ENCODE data around the gene PRPH. TPM values are rescaled to one million over a fixed set of nuclear protein-coding genes. Genes with fewer than 3 reads are reported as not detected.

The PRPH gene
- total and polyA plus RNA-seq, 9 donors, result 0.15 to 1.8 (median 0.34) TPM

DNA sequence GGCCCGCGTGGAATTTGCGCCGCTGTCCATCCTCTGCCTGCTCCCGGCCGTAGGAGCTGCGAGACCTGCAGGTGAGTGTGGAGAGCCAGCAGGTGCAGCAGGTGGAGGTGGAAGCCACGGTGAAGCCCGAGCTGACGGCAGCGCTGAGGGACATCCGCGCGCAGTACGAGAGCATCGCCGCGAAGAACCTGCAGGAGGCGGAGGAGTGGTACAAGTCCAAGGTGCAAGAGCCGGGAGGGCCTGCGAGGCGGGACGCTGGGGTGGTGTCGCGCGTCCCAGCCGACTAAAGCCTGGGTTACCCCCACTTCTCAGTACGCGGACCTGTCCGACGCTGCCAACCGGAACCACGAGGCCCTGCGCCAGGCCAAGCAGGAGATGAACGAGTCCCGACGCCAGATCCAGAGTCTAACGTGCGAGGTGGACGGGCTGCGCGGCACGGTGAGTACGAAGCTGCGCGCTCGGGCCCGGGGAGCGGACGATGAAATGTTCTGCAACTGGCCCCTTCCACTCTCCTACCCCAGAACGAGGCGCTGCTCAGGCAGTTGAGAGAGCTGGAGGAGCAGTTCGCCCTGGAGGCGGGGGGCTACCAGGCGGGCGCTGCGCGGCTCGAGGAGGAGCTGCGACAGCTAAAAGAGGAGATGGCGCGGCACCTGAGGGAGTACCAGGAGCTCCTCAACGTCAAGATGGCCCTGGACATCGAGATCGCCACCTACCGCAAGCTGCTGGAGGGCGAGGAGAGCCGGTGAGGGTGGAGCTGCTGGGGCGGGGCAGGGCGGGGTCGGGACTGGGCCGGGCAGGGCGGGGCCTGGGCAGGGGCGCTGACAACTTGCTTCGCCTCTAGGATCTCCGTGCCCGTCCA lies 2.1 kb downstream of the PRPH start:
- Histone ChIP-seq H3K27me3 (peaks cover 5% of the 10 kb centered on the region), H3K4me1 (ENCODE audit: insufficient read depth) (peaks cover 8% of the 10 kb centered on the region), H3K4me3 (no peak overlapping the region), H3K9me3 (no peaks in the 10 kb centered on the region), H3K36me3 (no peaks in the 10 kb centered on the region), H3K27ac (no peak overlapping the region)
- DNase-seq, result no peak
- TF ChIP-seq, protein P1, sequence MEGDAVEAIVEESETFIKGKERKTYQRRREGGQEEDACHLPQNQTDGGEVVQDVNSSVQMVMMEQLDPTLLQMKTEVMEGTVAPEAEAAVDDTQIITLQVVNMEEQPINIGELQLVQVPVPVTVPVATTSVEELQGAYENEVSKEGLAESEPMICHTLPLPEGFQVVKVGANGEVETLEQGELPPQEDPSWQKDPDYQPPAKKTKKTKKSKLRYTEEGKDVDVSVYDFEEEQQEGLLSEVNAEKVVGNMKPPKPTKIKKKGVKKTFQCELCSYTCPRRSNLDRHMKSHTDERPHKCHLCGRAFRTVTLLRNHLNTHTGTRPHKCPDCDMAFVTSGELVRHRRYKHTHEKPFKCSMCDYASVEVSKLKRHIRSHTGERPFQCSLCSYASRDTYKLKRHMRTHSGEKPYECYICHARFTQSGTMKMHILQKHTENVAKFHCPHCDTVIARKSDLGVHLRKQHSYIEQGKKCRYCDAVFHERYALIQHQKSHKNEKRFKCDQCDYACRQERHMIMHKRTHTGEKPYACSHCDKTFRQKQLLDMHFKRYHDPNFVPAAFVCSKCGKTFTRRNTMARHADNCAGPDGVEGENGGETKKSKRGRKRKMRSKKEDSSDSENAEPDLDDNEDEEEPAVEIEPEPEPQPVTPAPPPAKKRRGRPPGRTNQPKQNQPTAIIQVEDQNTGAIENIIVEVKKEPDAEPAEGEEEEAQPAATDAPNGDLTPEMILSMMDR (IDR thresholded peaks at IDR 0.05), result no peak
- TF ChIP-seq POLR2A (IDR thresholded peaks at IDR 0.05) (no peak), EP300 (IDR thresholded peaks at IDR 0.05) (no peak)
- intact Hi-C loops (cut with DNase I), result loop anchor here in 2 of 4 donors (5.0 to 10.0 kb wide), 2 partner anchors 40 to 218 kb away; partner anchors contain the start of gene C1QL4 (in 1 of the 2)
- 2 to 8% (median 2%) methylated on average over 65 to 77 of the region's 77 CpGs for WGBS, 3 donors

DNA sequence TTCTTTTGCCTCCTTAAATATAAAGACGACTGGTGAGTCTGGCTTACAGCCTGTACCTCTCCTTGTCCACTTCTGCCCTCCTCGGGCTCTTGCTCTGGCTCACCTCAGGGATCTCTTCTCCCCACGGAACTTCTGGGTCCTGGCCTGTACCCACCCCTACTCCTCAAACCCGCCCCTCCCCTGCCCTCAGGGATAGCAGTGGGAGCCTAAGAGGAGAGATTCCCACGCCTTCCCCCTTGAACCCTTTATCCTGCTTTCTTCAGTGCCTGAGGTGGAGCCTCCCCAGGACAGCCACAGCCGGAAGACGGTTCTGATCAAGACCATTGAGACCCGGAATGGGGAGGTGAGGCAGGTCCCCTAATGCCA lies 2.7 kb downstream of the PRPH start:
- H3K36me3 ChIP-seq, result no peaks in the 10 kb centered on the region
- intact Hi-C loops (cut with DNase I), result loop anchor here in 2 of 4 donors (5.0 to 10.0 kb wide), 2 partner anchors 40 to 217 kb away; partner anchors contain the start of gene C1QL4 (in 1 of the 2)
- H3K4me1 ChIP-seq (ENCODE audit: insufficient read depth), result peaks cover 8% of the 10 kb centered on the region
- no peaks in the 10 kb centered on the region for H3K9me3 ChIP-seq
- no peak overlapping the region for H3K4me3 ChIP-seq
- peaks cover 5% of the 10 kb centered on the region for H3K27me3 ChIP-seq
- no peak for DNase-seq
- WGBS, 3 donors, result 11 to 26% (median 16%) methylated on average over 8 of the region's 8 CpGs
- TF ChIP-seq POLR2A (IDR thresholded peaks at IDR 0.05), result no peak
- TF ChIP-seq, protein P1 (IDR thresholded peaks at IDR 0.05), result no peak
- no peak for TF ChIP-seq EP300 (IDR thresholded peaks at IDR 0.05)
- H3K27ac ChIP-seq, result no peak overlapping the region

DNA sequence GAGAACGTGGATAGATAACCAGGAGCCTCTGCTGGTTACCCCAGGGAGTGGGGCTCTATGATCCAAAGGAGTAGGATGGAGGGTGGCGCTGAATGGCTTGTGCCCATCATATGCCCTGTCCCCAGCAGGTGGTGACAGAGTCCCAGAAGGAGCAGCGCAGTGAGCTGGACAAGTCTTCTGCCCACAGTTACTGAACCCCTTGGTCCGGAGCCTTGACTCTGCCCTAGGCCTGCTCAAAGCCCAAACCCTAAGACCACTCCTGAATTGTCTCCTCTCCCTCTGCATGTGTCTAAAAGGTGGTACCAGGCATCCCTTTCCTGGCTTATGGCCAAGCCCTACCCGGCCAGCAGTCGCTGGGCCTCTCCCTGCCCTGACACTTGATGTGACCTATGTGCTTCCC lies 3.2 kb downstream of the PRPH start:
- DNase-seq, result no peak
- intact Hi-C loops (cut with DNase I), result loop anchor here in 2 of 4 donors (5.0 to 10.0 kb wide), 2 partner anchors 39 to 217 kb away; partner anchors contain the start of gene C1QL4 (in 1 of the 2)
- H3K27me3 ChIP-seq, result peaks cover 5% of the 10 kb centered on the region
- H3K36me3 ChIP-seq, result no peaks in the 10 kb centered on the region
- 42 to 59% (median 46%) methylated on average over 6 of the region's 6 CpGs for WGBS, 3 donors
- no peak for TF ChIP-seq EP300 (IDR thresholded peaks at IDR 0.05)
- TF ChIP-seq, protein P1 (IDR thresholded peaks at IDR 0.05), result no peak
- TF ChIP-seq POLR2A (IDR thresholded peaks at IDR 0.05), result no peak
- H3K9me3 ChIP-seq, result no peaks in the 10 kb centered on the region
- no peak overlapping the region for H3K27ac ChIP-seq
- no peak overlapping the region for H3K4me3 ChIP-seq
- peaks cover 8% of the 10 kb centered on the region for H3K4me1 ChIP-seq (ENCODE audit: insufficient read depth)

DNA sequence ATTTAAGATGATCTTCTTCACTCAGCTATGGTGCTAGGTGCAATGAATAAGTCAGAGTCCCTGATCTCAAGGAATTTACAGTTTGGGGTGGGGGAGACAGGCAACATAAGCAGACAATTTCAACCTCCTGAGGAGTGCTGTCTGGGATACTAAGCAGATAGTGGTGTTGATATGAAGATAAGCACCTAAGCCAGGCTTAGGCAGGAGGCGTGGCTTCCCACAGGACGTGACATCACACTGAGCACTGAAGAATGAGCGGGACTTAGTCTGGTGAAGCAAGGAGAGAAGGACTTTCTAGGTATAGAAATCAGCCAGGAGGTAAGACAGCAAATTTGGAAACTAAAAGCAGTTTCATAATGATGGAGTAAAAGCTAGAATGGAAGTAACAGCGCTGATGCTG lies 6.8 kb downstream of the PRPH start:
- no peak overlapping the region for H3K4me3 ChIP-seq
- DNase-seq, result no peak
- intact Hi-C loops (cut with DNase I), result no loop called here
- H3K36me3 ChIP-seq, result no peaks in the 10 kb centered on the region
- TF ChIP-seq, protein P1 (IDR thresholded peaks at IDR 0.05), result no peak
- TF ChIP-seq POLR2A (IDR thresholded peaks at IDR 0.05) (no peak), EP300 (IDR thresholded peaks at IDR 0.05) (no peak)
- no peaks in the 10 kb centered on the region for H3K9me3 ChIP-seq
- 78 to 79% (median 79%) methylated on average over 4 of the region's 4 CpGs for WGBS, 3 donors
- H3K4me1 ChIP-seq (ENCODE audit: insufficient read depth), result peaks cover 6% of the 10 kb centered on the region
- peaks cover under 1% of the 10 kb centered on the region for H3K27me3 ChIP-seq
- H3K27ac ChIP-seq, result no peak overlapping the region
